Lower leg skin (tissue), 3 donors: ENCODE measurements around the gene DIAPH1.

ENCODE experiments used
- CTCF ChIP-seq, 3 donors: fragments of 450-650 bp; IDR thresholded peaks; one replicate each; pipeline ENCODE4 v1.5.1; 2016; ENCODE audit warnings: antibody characterized with exemption in 3 of 3, mild to moderate bottlenecking in 3 of 3, moderate library complexity in 2 of 3
- POLR2A ChIP-seq, 2 donors: fragments of 450-650 bp; IDR thresholded peaks; one replicate each; pipeline ENCODE4 v1.6.1; 2016 to 2017; ENCODE audit warnings: antibody characterized with exemption in 2 of 2, mild to moderate bottlenecking in 1 of 2, moderate library complexity in 1 of 2

GRCh38 chr5:141608557-141608956 is 10.2 kb downstream of the DIAPH1 start:
- TF ChIP-seq CTCF (IDR thresholded peaks at IDR 0.05) (no peak), POLR2A (IDR thresholded peaks at IDR 0.05) (no peak)
